ENCODE results near the gene LOXL4. TPM values are rescaled to one million over a fixed set of nuclear protein-coding genes. Genes with fewer than 3 reads are reported as not detected.

LOXL4 gene
- total RNA-seq, 1 experiment from 2014 or later, result 3.7 TPM

DNA sequence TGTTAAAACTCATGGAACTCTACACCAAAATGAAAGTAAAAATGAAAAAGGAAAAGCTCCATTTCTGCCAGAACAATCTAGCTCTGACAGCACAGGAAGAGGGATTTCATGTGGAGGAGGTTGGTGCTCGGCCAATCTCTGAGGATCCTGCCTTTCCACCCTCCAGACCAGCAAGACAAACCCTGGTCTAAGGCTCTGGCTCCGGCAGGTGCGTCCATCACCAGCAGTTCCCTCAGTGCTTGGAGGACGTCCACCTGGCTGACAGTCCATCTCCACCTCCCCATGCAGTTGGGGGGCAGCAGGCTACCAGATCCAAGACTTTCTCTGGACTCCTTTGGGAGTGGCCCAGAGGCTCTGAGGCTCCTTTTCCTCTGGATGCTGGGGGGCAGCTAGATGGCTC, 25.0 kb upstream of the LOXL4 start:
- no peaks in the 10 kb centered on the region for H3K4me1 ChIP-seq
- H3K36me3 Mint-ChIP-seq (ENCODE audit: insufficient read depth, unreplicated experiment), result no peaks in the 10 kb centered on the region
- no TSS peak for BruUV-seq (replicated peaks)
- CTCF ChIA-PET, result no interaction called here
- TF ChIP-seq, protein P1, sequence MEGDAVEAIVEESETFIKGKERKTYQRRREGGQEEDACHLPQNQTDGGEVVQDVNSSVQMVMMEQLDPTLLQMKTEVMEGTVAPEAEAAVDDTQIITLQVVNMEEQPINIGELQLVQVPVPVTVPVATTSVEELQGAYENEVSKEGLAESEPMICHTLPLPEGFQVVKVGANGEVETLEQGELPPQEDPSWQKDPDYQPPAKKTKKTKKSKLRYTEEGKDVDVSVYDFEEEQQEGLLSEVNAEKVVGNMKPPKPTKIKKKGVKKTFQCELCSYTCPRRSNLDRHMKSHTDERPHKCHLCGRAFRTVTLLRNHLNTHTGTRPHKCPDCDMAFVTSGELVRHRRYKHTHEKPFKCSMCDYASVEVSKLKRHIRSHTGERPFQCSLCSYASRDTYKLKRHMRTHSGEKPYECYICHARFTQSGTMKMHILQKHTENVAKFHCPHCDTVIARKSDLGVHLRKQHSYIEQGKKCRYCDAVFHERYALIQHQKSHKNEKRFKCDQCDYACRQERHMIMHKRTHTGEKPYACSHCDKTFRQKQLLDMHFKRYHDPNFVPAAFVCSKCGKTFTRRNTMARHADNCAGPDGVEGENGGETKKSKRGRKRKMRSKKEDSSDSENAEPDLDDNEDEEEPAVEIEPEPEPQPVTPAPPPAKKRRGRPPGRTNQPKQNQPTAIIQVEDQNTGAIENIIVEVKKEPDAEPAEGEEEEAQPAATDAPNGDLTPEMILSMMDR (IDR thresholded peaks at IDR 0.05; ENCODE audit: insufficient read depth in 1 of 2, low read depth in 1 of 2, low read length in 1 of 2, severe bottlenecking in 1 of 2, unreplicated experiment in 1 of 2), result no peak
- H3K36me3 ChIP-seq (ENCODE audit: control insufficient read depth, insufficient read depth, low read length), result no peaks in the 10 kb centered on the region
- no peak overlapping the region for H3K4me3 Mint-ChIP-seq (ENCODE audit: unreplicated experiment)
- POLR2A ChIA-PET, result no interaction called here
- no peaks in the 10 kb centered on the region; the same call in 1 of the 2 replicates for H3K27me3 ChIP-seq (replicated peaks; ENCODE audit: control insufficient read depth, insufficient read depth, low read length)
- no peaks in the 10 kb centered on the region for H3K4me1 Mint-ChIP-seq (ENCODE audit: low read depth, unreplicated experiment)
- intact Hi-C loops (cut with micrococcal nuclease; ENCODE audit: unreplicated experiment), result no loop called here
- H3K27ac Mint-ChIP-seq (ENCODE audit: unreplicated experiment), result no peak overlapping the region
- no peaks in the 10 kb centered on the region for H3K9me3 ChIP-seq
- no peak for DNase-seq
- H3K4me3 ChIP-seq (ENCODE audit: low read depth, low read length), result no peak overlapping the region
- H3K9me3 Mint-ChIP-seq (ENCODE audit: unreplicated experiment), result no peaks in the 10 kb centered on the region
- H3K27me3 Mint-ChIP-seq (ENCODE audit: insufficient read depth, unreplicated experiment), result peaks cover 10% of the 10 kb centered on the region

DNA sequence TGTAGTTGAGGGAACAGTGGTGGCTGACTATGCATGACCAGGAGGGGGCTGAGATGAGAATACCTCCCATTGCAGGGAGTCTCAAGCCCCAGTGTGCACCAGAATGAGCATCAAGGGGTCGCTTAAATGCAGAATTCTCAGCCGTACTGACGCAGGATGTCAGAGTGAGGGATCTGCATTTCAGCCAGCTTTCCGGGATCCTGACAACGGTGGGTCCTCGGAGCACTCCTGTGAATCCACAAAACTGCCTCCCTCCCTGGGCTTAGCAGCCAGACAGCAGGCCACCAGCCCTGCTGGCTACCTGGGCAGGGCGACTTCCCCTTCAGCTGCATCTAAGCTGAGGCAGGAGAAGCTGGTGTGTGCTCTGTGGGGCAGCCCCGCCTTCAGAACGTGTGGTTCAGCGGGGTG, 21.8 kb upstream of the LOXL4 start:
- Mint-ChIP-seq H3K9me3 (ENCODE audit: unreplicated experiment) (no peaks in the 10 kb centered on the region), H3K27ac (ENCODE audit: unreplicated experiment) (no peak overlapping the region), H3K4me1 (ENCODE audit: low read depth, unreplicated experiment) (no peaks in the 10 kb centered on the region), H3K27me3 (ENCODE audit: insufficient read depth, unreplicated experiment) (peaks cover 9% of the 10 kb centered on the region), H3K4me3 (ENCODE audit: unreplicated experiment) (no peak overlapping the region), H3K36me3 (ENCODE audit: insufficient read depth, unreplicated experiment) (no peaks in the 10 kb centered on the region)
- intact Hi-C loops (cut with micrococcal nuclease; ENCODE audit: unreplicated experiment), result no loop called here
- Histone ChIP-seq H3K27me3 (replicated peaks; ENCODE audit: control insufficient read depth, insufficient read depth, low read length) (no peaks in the 10 kb centered on the region; the same call in 1 of the 2 replicates), H3K9me3 (no peaks in the 10 kb centered on the region), H3K36me3 (ENCODE audit: control insufficient read depth, insufficient read depth, low read length) (no peaks in the 10 kb centered on the region), H3K4me3 (ENCODE audit: low read depth, low read length) (no peak overlapping the region), H3K4me1 (no peaks in the 10 kb centered on the region)
- CTCF ChIA-PET, result no interaction called here
- TF ChIP-seq, protein P1 (IDR thresholded peaks at IDR 0.05; ENCODE audit: insufficient read depth in 1 of 2, low read depth in 1 of 2, low read length in 1 of 2, severe bottlenecking in 1 of 2, unreplicated experiment in 1 of 2), result no peak
- POLR2A ChIA-PET, result no interaction called here
- DNase-seq, result no peak
- BruUV-seq (replicated peaks), result no TSS peak

DNA sequence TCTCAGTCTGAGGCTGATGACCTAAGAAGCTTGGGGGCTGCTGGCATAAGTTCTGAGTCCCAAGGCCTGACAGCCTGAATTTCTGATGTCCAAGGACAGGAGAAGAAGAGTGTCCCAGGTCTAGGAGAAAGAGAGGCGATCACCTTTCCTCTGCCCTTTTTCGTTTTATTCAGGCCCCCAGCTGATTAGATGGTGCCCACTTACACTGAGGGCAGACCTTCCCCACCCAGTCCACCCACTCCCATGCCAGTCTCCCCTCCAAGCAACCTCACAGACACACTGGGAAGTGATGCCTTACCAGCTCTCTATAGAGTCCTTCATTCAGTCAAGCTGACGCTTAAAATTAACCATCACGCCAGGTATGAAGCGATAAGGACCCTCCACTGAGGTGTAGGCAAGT, 19.3 kb upstream of the LOXL4 start:
- ChIA-PET CTCF (no interaction called here), POLR2A (no interaction called here)
- no peaks in the 10 kb centered on the region for H3K4me1 Mint-ChIP-seq (ENCODE audit: low read depth, unreplicated experiment)
- intact Hi-C loops (cut with micrococcal nuclease; ENCODE audit: unreplicated experiment), result no loop called here
- no peaks in the 10 kb centered on the region for H3K36me3 ChIP-seq (ENCODE audit: control insufficient read depth, insufficient read depth, low read length)
- no peak overlapping the region for H3K27ac Mint-ChIP-seq (ENCODE audit: unreplicated experiment)
- no peaks in the 10 kb centered on the region for H3K4me1 ChIP-seq
- DNase-seq, result no peak
- no peak overlapping the region for H3K4me3 ChIP-seq (ENCODE audit: low read depth, low read length)
- no TSS peak for BruUV-seq (replicated peaks)
- no peaks in the 10 kb centered on the region for H3K27me3 ChIP-seq (replicated peaks; ENCODE audit: control insufficient read depth, insufficient read depth, low read length)
- H3K27me3 Mint-ChIP-seq (ENCODE audit: insufficient read depth, unreplicated experiment), result peaks cover 12% of the 10 kb centered on the region
- TF ChIP-seq, protein P1 (IDR thresholded peaks at IDR 0.05; ENCODE audit: insufficient read depth in 1 of 2, low read depth in 1 of 2, low read length in 1 of 2, severe bottlenecking in 1 of 2, unreplicated experiment in 1 of 2), result no peak
- no peaks in the 10 kb centered on the region for H3K9me3 Mint-ChIP-seq (ENCODE audit: unreplicated experiment)
- H3K9me3 ChIP-seq, result no peaks in the 10 kb centered on the region
- no peak overlapping the region for H3K4me3 Mint-ChIP-seq (ENCODE audit: unreplicated experiment)
- H3K36me3 Mint-ChIP-seq (ENCODE audit: insufficient read depth, unreplicated experiment), result no peaks in the 10 kb centered on the region
